HUES64 (cell line): Measurements from ENCODE around the gene CELSR2.

Experiments used
- H3K27ac ChIP-seq: 2 replicates; pipeline ENCODE4 v1.7.0; 2013; ENCODE audit warnings: low read depth, low read length, inconsistent platforms
- H3K27me3 ChIP-seq: 2 replicates; pipeline ENCODE4 v1.6.1; 2013; ENCODE audit warnings: mild to moderate bottlenecking, low read length; ENCODE audit not compliant: insufficient read depth
- H3K36me3 ChIP-seq: 2 replicates; pipeline ENCODE4 v1.6.1; 2013; ENCODE audit warnings: mild to moderate bottlenecking, low read length; ENCODE audit not compliant: insufficient read depth
- H3K4me1 ChIP-seq: 2 replicates; pipeline ENCODE4 v1.6.1; 2013; ENCODE audit warnings: mild to moderate bottlenecking, low read length, moderate library complexity; ENCODE audit not compliant: insufficient read depth
- H3K4me3 ChIP-seq: 2 replicates; pipeline ENCODE4 v1.5.1; 2013; ENCODE audit warnings: mild to moderate bottlenecking, low read length, moderate library complexity
- H3K9ac ChIP-seq: 2 replicates; pipeline ENCODE4 v1.6.1; 2013; ENCODE audit warnings: mild to moderate bottlenecking, low read depth, low read length
- H3K9me3 ChIP-seq: 2 replicates; pipeline ENCODE4 v1.6.1; 2013; ENCODE audit warnings: low read depth, low read length; ENCODE audit not compliant: insufficient read depth
- WGBS: fragments of 150-250, 120-280 bp; methylation state at CpG from one replicate; pipeline ENCODE4 v1.1.7; 2013; ENCODE audit warnings: missing lambda C conversion rate; 5-methylcytosine and 5-hydroxymethylcytosine counted together

The CELSR2 gene

GRCh38 chr1:109259674-109260557 lies 10.6 kb downstream of the CELSR2 start:
- peaks cover 21% of the 10 kb centered on the region for H3K4me1 ChIP-seq
- peaks cover 19% of the 10 kb centered on the region for H3K36me3 ChIP-seq
- peak overlapping the region; percentile 55; the same call in 1 of the 2 replicates for H3K27ac ChIP-seq
- no peak overlapping the region for H3K9ac ChIP-seq
- WGBS = 69% methylated on average over 6 of the region's 7 CpGs
- H3K9me3 ChIP-seq = no peaks in the 10 kb centered on the region
- H3K4me3 ChIP-seq = no peak overlapping the region
- no peaks in the 10 kb centered on the region for H3K27me3 ChIP-seq

DNA sequence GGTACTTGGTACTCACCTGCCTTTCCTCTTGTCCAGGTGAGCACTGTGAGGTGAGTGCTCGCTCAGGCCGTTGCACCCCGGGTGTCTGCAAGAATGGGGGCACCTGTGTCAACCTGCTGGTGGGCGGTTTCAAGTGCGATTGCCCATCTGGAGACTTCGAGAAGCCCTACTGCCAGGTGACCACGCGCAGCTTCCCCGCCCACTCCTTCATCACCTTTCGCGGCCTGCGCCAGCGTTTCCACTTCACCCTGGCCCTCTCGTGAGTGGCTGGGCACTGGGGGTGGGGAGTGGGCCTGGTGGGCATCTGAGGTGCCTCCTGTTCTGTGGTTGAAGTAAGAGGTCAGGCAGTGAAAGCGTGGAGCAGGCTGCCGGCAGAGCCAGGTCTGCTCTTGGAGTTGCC lies 11.7 kb downstream of the CELSR2 start:
- Histone ChIP-seq H3K9ac (no peak overlapping the region), H3K36me3 (peaks cover 30% of the 10 kb centered on the region)
- 96% methylated on average over 16 of the region's 16 CpGs for WGBS

GRCh38 chr1:109261578-109261977 lies 12.2 kb downstream of the CELSR2 start:
- H3K36me3 ChIP-seq = peaks cover 32% of the 10 kb centered on the region
- no peak overlapping the region for H3K9ac ChIP-seq
- H3K4me3 ChIP-seq = no peak overlapping the region
- peaks cover 14% of the 10 kb centered on the region; the same call in 1 of the 2 replicates for H3K4me1 ChIP-seq
- no peaks in the 10 kb centered on the region for H3K9me3 ChIP-seq
- H3K27me3 ChIP-seq = no peaks in the 10 kb centered on the region
- no peak overlapping the region for H3K27ac ChIP-seq
- WGBS = 97% methylated on average over 6 of the region's 6 CpGs

More for the DNA sequence above, 11.7 kb downstream of the CELSR2 start:
- Histone ChIP-seq H3K27ac (no peak overlapping the region), H3K27me3 (no peaks in the 10 kb centered on the region), H3K9me3 (no peaks in the 10 kb centered on the region), H3K4me3 (no peak overlapping the region), H3K4me1 (peaks cover 14% of the 10 kb centered on the region; the same call in 1 of the 2 replicates)

DNA sequence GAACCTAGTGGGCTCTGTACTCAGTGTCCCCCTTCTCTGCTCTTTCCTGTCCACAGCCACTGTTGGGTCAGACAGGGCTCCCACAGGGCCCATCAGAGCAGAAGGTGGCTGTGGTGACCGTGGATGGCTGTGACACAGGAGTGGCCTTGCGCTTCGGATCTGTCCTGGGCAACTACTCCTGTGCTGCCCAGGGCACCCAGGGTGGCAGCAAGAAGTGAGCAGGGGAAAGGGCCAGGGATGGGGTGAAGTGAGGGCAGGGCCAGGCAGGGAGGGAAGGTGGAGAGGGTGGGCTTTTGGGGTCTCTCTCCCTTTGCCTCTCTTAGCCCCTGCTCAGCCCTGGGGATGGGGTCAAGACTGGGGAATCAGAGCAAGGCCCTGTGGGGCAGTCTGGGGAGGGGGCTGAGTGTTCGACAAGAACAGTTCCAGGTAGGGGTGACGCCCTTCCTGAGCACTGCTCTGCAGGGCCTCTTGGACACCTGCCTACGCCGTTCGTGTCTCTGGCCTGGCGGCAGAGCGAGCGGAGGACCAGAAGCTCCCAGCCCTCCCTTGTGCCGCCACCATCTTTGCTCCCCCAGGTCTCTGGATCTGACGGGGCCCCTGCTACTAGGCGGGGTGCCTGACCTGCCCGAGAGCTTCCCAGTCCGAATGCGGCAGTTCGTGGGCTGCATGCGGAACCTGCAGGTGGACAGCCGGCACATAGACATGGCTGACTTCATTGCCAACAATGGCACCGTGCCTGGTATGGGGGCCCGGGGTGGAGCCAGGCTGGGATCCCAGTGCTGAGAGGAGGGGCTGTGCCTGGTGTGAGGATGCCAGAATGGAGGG lies 13.1 kb downstream of the CELSR2 start:
- no peak overlapping the region for H3K4me3 ChIP-seq
- whole genome bisulfite sequencing = 93% methylated on average over 22 of the region's 22 CpGs
- peaks cover 35% of the 10 kb centered on the region for H3K36me3 ChIP-seq
- no peak overlapping the region for H3K27ac ChIP-seq
- no peaks in the 10 kb centered on the region for H3K27me3 ChIP-seq
- no peak overlapping the region for H3K9ac ChIP-seq
- H3K4me1 ChIP-seq = peaks cover 14% of the 10 kb centered on the region; the same call in 1 of the 2 replicates
- H3K9me3 ChIP-seq = no peaks in the 10 kb centered on the region

DNA sequence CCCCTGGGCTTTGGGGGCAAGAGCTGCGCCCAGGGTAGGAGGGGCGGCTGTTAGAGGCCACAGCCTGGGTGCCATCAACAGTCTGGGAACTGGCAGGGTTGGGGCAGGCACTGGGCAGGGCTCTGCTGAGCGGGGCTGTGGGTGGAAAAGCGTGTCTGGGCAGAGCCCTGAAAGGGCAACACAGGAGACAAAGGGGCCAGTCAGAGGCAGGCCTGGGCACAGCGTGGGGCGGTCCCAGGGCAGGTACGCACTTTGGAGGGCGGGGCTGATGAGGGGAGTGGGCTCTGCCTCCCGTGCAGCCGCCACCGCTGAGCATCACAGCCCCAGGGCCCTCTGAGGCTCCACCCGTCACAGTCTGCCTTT lies 13.9 kb downstream of the CELSR2 start:
- Histone ChIP-seq H3K27ac (no peak overlapping the region), H3K27me3 (no peaks in the 10 kb centered on the region), H3K9me3 (no peaks in the 10 kb centered on the region), H3K4me1 (peaks cover 14% of the 10 kb centered on the region; the same call in 1 of the 2 replicates), H3K4me3 (no peak overlapping the region), H3K36me3 (peaks cover 42% of the 10 kb centered on the region), H3K9ac (no peak overlapping the region)
- 74% methylated on average over 12 of the region's 12 CpGs for whole genome bisulfite sequencing

DNA sequence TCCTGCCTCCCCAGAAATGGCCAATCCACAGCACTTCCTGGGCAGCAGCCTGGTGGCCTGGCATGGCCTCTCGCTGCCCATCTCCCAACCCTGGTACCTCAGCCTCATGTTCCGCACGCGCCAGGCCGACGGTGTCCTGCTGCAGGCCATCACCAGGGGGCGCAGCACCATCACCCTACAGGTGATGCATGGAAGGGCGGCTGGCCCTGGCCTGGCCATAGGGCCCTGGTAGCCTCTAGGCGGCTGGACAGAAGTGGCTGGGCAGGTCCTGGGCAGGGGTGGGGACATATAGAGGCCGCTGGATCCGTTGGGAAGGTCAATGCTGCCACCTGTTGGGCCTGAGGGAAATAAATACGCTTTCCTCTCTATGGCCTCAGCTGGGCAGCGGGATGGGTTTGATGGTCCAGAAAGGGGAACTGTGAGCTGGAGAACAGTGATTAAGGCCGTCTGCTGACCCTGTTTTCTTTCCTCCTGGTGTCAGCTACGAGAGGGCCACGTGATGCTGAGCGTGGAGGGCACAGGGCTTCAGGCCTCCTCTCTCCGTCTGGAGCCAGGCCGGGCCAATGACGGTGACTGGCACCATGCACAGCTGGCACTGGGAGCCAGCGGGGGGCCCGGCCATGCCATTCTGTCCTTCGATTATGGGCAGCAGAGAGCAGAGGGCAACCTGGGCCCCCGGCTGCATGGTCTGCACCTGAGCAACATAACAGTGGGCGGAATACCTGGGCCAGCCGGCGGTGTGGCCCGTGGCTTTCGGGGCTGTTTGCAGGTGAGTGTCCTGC lies 14.4 kb downstream of the CELSR2 start:
- H3K4me1 ChIP-seq = peaks cover 14% of the 10 kb centered on the region; the same call in 1 of the 2 replicates
- no peak overlapping the region for H3K9ac ChIP-seq
- H3K9me3 ChIP-seq = no peaks in the 10 kb centered on the region
- H3K4me3 ChIP-seq = no peak overlapping the region
- H3K27ac ChIP-seq = no peak overlapping the region
- no peaks in the 10 kb centered on the region for H3K27me3 ChIP-seq
- H3K36me3 ChIP-seq = peaks cover 48% of the 10 kb centered on the region
- WGBS = 60% methylated on average over 29 of the region's 29 CpGs

DNA sequence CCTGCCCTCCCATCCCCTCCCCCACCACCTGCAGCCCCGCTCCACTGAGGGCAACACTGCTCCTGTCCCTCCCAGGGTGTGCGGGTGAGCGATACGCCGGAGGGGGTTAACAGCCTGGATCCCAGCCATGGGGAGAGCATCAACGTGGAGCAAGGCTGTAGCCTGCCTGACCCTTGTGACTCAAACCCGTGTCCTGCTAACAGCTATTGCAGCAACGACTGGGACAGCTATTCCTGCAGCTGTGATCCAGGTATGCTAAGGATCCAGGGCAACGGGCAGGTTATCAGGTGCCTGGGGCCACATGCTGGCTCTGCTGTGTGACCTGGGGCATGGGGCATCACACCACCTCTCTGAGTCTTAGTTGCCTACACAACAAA lies 15.0 kb downstream of the CELSR2 start:
- Histone ChIP-seq H3K4me3 (no peak overlapping the region), H3K27me3 (no peaks in the 10 kb centered on the region), H3K4me1 (peaks cover 11% of the 10 kb centered on the region; the same call in 1 of the 2 replicates), H3K27ac (no peak overlapping the region), H3K36me3 (peaks cover 47% of the 10 kb centered on the region), H3K9ac (no peak overlapping the region), H3K9me3 (no peaks in the 10 kb centered on the region)
- 87% methylated on average over 9 of the region's 9 CpGs for WGBS

- Histone ChIP-seq H3K27me3 (no peaks in the 10 kb centered on the region), H3K27ac (no peak overlapping the region), H3K36me3 (peaks cover 51% of the 10 kb centered on the region), H3K9me3 (no peaks in the 10 kb centered on the region), H3K9ac (no peak overlapping the region), H3K4me1 (peaks cover 6% of the 10 kb centered on the region; the same call in 1 of the 2 replicates), H3K4me3 (no peak overlapping the region)
- WGBS = 91% methylated on average over 4 of the region's 4 CpGs
Observed at GRCh38 chr1:109265016-109265415, 15.7 kb downstream of the CELSR2 start.

- Histone ChIP-seq H3K27ac (no peak overlapping the region), H3K27me3 (no peaks in the 10 kb centered on the region), H3K4me3 (no peak overlapping the region), H3K4me1 (no peaks in the 10 kb centered on the region), H3K9me3 (no peaks in the 10 kb centered on the region), H3K9ac (no peak overlapping the region), H3K36me3 (peaks cover 54% of the 10 kb centered on the region)
- 92% methylated on average over 13 of the region's 13 CpGs for WGBS
Observed at GRCh38 chr1:109265741-109266330, 16.5 kb downstream of the CELSR2 start.

DNA sequence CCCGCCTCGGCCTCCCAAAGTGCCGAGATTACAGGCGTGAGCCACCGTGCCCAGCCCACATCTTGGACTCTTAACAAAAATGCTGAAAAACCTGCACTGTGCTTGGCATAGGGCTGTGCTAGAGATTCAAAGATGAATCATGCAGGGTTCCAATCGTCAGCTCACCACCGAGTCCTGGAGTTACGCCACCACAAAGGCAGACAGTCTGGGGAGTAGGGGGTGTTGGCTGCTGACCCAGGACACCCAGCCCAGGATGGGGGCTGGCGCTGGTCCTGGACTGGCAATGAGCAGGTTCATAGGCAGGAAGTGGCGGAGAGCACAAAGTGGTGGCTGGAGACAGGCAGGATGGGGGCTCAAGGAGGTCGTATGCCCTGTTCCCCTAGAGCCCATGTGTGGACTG lies 17.6 kb downstream of the CELSR2 start:
- no peaks in the 10 kb centered on the region for H3K4me1 ChIP-seq
- no peak overlapping the region for H3K9ac ChIP-seq
- H3K9me3 ChIP-seq = no peaks in the 10 kb centered on the region
- H3K27me3 ChIP-seq = no peaks in the 10 kb centered on the region
- WGBS = 92% methylated on average over 11 of the region's 11 CpGs
- peaks cover 49% of the 10 kb centered on the region for H3K36me3 ChIP-seq
- H3K4me3 ChIP-seq = no peak overlapping the region
- H3K27ac ChIP-seq = no peak overlapping the region
